GM12892 (cell line): Measurements from ENCODE around the gene PGBD5.

Experiments used
- DNase-seq: peaks from one replicate; pipeline ENCODE4 v3.0.0; 2011; ENCODE audit not compliant: insufficient read length
- FAIRE-seq: peaks from 2 replicates; lab custom pipeline; 2011; peaks lifted over from hg19 to GRCh38; lab: Jason Lieb, UNC
- POLR2A ChIP-seq: IDR thresholded peaks from 2 replicates; pipeline ENCODE4 v1.6.1; 2011; ENCODE audit warnings: low read depth, low read length, control low read depth
- POLR2AphosphoS5 ChIP-seq: IDR thresholded peaks from 2 replicates; pipeline ENCODE4 v1.6.1; 2011; ENCODE audit warnings: low read depth, low read length, control low read depth
- TAF1 ChIP-seq: IDR thresholded peaks from 2 replicates; pipeline ENCODE4 v1.6.1; 2011; ENCODE audit warnings: low read depth, mild to moderate bottlenecking, control low read depth, low read length, borderline replicate concordance

Gene PGBD5

GRCh38 chr1:230276401-230276800 lies 149.7 kb downstream of the PGBD5 start:
- TF ChIP-seq TAF1 (no peak), POLR2AphosphoS5 (no peak), POLR2A (no peak)
- no peak for DNase-seq
- no peak for FAIRE-seq

GRCh38 chr1:230274254-230274653 lies 151.9 kb downstream of the PGBD5 start:
- FAIRE-seq (no peak), DNase-seq (no peak)
- no peak for TF ChIP-seq POLR2AphosphoS5
- no peak for TF ChIP-seq TAF1
- TF ChIP-seq POLR2A, result no peak

- DNase-seq, result no peak
- no peak for TF ChIP-seq POLR2A
- no peak for TF ChIP-seq TAF1
- TF ChIP-seq POLR2AphosphoS5, result no peak
- FAIRE-seq, result no peak
Observed at GRCh38 chr1:230273141-230273710, 152.9 kb downstream of the PGBD5 start.

GRCh38 chr1:230272557-230272956 lies 153.6 kb downstream of the PGBD5 start:
- TF ChIP-seq POLR2AphosphoS5 (no peak), POLR2A (no peak), TAF1 (no peak)
- no peak for FAIRE-seq

GRCh38 chr1:230271300-230272035 lies 154.7 kb downstream of the PGBD5 start:
- peak; percentile 9 for FAIRE-seq
- TF ChIP-seq TAF1 (no peak), POLR2A (no peak), POLR2AphosphoS5 (no peak)

More at GRCh38 chr1:230272557-230272956, 153.6 kb downstream of the PGBD5 start:
- no peak for DNase-seq

GRCh38 chr1:230270559-230271281 lies 155.4 kb downstream of the PGBD5 start:
- FAIRE-seq, result no peak
- no peak for DNase-seq
- TF ChIP-seq TAF1, result no peak
- TF ChIP-seq POLR2AphosphoS5, result no peak
- no peak for TF ChIP-seq POLR2A

More at GRCh38 chr1:230271300-230272035, 154.7 kb downstream of the PGBD5 start:
- no peak for DNase-seq

- FAIRE-seq (peak; percentile 85), DNase-seq (no peak)
- TF ChIP-seq POLR2AphosphoS5 (no peak), POLR2A (no peak), TAF1 (no peak)
Observed at GRCh38 chr1:230270185-230270558, 156.0 kb downstream of the PGBD5 start.

GRCh38 chr1:230268371-230269170 lies 157.6 kb downstream of the PGBD5 start:
- DNase-seq (no peak), FAIRE-seq (no peak)
- no peak for TF ChIP-seq POLR2A
- TF ChIP-seq TAF1, result no peak

GRCh38 chr1:230267338-230268065 lies 158.6 kb downstream of the PGBD5 start:
- DNase-seq, result no peak
- FAIRE-seq, result no peak

GRCh38 chr1:230266456-230266855 lies 159.7 kb downstream of the PGBD5 start:
- no peak for TF ChIP-seq POLR2A
- TF ChIP-seq POLR2AphosphoS5, result no peak
- no peak for TF ChIP-seq TAF1
- FAIRE-seq (no peak), DNase-seq (no peak)

More at GRCh38 chr1:230267338-230268065, 158.6 kb downstream of the PGBD5 start:
- no peak for TF ChIP-seq TAF1
- no peak for TF ChIP-seq POLR2AphosphoS5
- no peak for TF ChIP-seq POLR2A
